HFFc6 (cell line): ENCODE data around the gene JMJD8. TPM values are rescaled to one million over a fixed set of nuclear protein-coding genes. Genes with fewer than 3 reads are reported as not detected.

ENCODE experiments used
- DNase-seq: peaks from one replicate; pipeline ENCODE4 v3.0.0-alpha.2; 2018
- H3K27ac Mint-ChIP-seq: 2 replicates; pipeline ENCODE4 v1.8.0; 2020; ENCODE audit warnings: mild to moderate bottlenecking, mixed read lengths
- H3K27me3 Mint-ChIP-seq: 2 replicates; pipeline ENCODE4 v1.8.0; 2021; ENCODE audit warnings: mild to moderate bottlenecking, moderate library complexity, mixed read lengths; ENCODE audit not compliant: insufficient read depth
- H3K36me3 Mint-ChIP-seq: 2 replicates; pipeline ENCODE4 v1.8.0; 2021; ENCODE audit warnings: low read depth, mixed read lengths
- H3K4me1 Mint-ChIP-seq: 2 replicates; pipeline ENCODE4 v1.8.0; 2020; ENCODE audit warnings: low read depth, mixed read lengths
- H3K4me3 Mint-ChIP-seq: 2 replicates; pipeline ENCODE4 v1.8.0; 2020; ENCODE audit warnings: mild to moderate bottlenecking, moderate library complexity, mixed read lengths
- H3K9me3 Mint-ChIP-seq: 2 replicates; pipeline ENCODE4 v1.8.0; 2020; ENCODE audit warnings: mild to moderate bottlenecking, mixed read lengths
- total RNA-seq, 6 experiments: library from RNA; stranded (reverse); fragmentation: NEBNext Ultra II Directional; extraction: Animal tissue kit (Norgen Biotek cat#: 25700); gene quantifications; 2 replicates in 1 of 6; 3 replicates in 5 of 6; pipeline ENCODE4 v1.2.3, GENCODE V29; 2021
- TF ChIP-seq, protein P1 (sequence below): fragments of 200-600 bp; sonication (generic); IDR thresholded peaks from 2 replicates; pipeline ENCODE4 v1.5.0; 2021; ENCODE audit warnings: antibody characterized with exemption, mild to moderate bottlenecking

JMJD8 gene
- total RNA-seq, 6 experiments from 2014 or later = 7.6 to 10.6 (median 9.3) TPM

DNA sequence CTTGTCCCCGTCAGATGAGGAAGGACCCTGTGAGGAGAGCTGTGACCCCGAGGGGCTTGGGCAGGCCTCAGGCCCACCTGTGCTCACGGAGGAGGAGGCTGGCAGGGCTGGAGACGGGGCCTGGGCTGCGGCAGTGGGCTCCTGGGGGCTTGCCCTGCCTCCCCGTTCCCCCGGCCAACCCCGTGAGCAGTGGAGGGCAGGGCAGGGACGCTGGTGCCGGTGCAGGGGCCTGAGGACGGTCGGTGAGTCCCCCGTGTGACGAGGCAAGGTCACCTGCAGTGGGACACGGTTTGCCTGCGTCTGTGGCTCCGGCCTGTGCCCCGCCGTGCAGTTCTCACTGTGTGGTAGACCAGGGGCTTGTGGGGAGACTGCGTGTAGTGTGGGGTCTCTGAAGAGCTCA is 24.5 kb downstream of the JMJD8 start:
- no peaks in the 10 kb centered on the region for H3K27me3 Mint-ChIP-seq

DNA sequence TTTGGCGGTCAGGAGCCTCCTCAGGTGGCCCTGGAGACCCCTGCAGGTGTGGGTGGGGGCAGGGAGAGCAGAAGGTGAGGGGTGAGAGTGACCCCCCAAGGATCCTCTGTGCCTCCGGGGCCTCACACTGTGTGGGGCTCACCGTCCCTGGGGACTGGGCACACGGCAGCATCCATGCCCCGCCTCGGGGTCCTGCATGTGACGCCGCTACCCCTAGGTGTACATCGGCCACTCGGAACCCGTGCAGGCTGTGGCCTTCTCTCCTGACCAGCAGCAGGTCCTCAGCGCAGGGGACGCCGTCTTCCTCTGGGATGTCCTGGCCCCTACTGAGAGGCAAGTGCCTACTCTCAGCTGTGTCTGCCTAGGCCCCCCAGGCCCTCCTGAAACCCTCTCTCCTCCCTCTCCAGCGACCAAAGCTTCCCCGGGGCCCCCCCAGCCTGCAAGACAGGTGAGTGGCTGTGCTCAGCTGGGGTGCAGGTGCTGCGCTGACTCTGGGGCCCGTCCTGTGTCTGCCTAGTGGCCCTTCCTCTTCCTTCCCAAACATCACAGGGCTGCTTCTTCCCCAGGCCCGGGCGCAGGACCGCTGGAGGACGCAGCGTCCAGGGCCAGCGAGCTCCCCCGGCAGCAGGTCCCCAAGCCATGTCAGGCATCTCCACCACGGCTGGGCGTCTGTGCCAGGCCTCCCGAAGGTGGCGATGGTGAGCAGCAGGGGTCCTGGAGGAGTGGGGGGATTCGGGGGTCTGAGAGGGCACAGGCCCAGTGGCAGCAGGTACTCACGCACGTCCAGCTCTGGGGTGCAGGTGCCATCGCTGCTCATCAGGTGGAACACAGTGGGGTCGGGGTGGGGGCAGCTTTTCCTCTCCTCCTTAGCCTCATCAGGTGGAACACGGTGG is 25.2 kb downstream of the JMJD8 start:
- Mint-ChIP-seq H3K27me3 (no peaks in the 10 kb centered on the region), H3K36me3 (no peaks in the 10 kb centered on the region), H3K27ac (no peak overlapping the region), H3K4me1 (no peaks in the 10 kb centered on the region), H3K4me3 (no peak overlapping the region), H3K9me3 (no peaks in the 10 kb centered on the region)
- TF ChIP-seq, protein P1, sequence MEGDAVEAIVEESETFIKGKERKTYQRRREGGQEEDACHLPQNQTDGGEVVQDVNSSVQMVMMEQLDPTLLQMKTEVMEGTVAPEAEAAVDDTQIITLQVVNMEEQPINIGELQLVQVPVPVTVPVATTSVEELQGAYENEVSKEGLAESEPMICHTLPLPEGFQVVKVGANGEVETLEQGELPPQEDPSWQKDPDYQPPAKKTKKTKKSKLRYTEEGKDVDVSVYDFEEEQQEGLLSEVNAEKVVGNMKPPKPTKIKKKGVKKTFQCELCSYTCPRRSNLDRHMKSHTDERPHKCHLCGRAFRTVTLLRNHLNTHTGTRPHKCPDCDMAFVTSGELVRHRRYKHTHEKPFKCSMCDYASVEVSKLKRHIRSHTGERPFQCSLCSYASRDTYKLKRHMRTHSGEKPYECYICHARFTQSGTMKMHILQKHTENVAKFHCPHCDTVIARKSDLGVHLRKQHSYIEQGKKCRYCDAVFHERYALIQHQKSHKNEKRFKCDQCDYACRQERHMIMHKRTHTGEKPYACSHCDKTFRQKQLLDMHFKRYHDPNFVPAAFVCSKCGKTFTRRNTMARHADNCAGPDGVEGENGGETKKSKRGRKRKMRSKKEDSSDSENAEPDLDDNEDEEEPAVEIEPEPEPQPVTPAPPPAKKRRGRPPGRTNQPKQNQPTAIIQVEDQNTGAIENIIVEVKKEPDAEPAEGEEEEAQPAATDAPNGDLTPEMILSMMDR = peak; percentile 43
- no peak for DNase-seq

More for the DNA sequence above, 24.5 kb downstream of the JMJD8 start:
- no peaks in the 10 kb centered on the region for H3K4me1 Mint-ChIP-seq
- H3K4me3 Mint-ChIP-seq = no peak overlapping the region
- no peak for DNase-seq
- no peaks in the 10 kb centered on the region for H3K9me3 Mint-ChIP-seq
- TF ChIP-seq, protein P1 = no peak
- no peaks in the 10 kb centered on the region for H3K36me3 Mint-ChIP-seq
- no peak overlapping the region for H3K27ac Mint-ChIP-seq

DNA sequence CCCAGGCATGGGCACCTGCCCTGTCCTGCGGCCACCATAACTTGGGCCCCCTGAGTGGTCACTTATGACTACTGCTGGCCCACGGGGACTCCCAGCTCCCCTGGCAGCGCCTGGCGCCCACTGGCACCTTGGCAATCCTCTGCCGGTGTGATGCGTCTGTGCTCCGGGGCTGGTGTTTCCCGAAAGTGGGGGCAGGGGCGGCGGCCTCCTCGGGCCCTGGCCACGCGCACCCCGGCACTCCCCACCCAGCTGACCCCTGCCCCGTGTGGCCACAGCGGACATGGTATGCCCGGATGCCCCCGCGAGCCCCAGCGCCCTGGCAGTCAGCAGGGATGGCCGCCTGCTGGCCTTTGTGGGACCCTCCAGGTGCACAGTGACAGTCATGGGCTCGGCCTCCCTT is 26.6 kb downstream of the JMJD8 start:
- Mint-ChIP-seq H3K9me3 (no peaks in the 10 kb centered on the region), H3K4me3 (no peak overlapping the region), H3K4me1 (no peaks in the 10 kb centered on the region), H3K27me3 (no peaks in the 10 kb centered on the region), H3K36me3 (no peaks in the 10 kb centered on the region), H3K27ac (no peak overlapping the region)
- TF ChIP-seq, protein P1 = no peak
- no peak for DNase-seq

DNA sequence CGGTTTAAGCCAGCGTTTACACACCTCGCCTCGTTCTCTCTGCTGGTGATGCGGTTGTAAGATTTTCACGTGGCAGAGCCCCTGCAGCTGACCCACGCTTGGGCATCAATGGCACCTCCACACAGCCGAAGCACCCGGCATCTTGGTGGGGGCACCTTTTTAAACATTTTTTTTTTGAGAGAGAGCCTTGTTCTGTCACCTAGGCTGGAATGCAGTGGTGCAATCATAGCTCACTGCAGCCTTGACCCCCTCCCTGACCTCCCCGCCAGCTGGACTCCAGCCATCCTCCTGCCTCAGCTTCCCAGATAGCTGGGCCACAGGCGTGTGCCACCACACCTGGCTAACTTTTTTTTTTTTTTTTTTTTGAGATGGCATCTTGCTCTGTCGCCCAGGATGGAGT is 30.1 kb downstream of the JMJD8 start:
- Mint-ChIP-seq H3K27me3 (no peaks in the 10 kb centered on the region), H3K27ac (no peak overlapping the region), H3K4me3 (no peak overlapping the region), H3K36me3 (no peaks in the 10 kb centered on the region), H3K9me3 (no peaks in the 10 kb centered on the region), H3K4me1 (0 out of 2 replicates have a peak, but pooled peaks cover 5% of the 10 kb centered on the region)
- no peak for DNase-seq
- TF ChIP-seq, protein P1 = no peak

DNA sequence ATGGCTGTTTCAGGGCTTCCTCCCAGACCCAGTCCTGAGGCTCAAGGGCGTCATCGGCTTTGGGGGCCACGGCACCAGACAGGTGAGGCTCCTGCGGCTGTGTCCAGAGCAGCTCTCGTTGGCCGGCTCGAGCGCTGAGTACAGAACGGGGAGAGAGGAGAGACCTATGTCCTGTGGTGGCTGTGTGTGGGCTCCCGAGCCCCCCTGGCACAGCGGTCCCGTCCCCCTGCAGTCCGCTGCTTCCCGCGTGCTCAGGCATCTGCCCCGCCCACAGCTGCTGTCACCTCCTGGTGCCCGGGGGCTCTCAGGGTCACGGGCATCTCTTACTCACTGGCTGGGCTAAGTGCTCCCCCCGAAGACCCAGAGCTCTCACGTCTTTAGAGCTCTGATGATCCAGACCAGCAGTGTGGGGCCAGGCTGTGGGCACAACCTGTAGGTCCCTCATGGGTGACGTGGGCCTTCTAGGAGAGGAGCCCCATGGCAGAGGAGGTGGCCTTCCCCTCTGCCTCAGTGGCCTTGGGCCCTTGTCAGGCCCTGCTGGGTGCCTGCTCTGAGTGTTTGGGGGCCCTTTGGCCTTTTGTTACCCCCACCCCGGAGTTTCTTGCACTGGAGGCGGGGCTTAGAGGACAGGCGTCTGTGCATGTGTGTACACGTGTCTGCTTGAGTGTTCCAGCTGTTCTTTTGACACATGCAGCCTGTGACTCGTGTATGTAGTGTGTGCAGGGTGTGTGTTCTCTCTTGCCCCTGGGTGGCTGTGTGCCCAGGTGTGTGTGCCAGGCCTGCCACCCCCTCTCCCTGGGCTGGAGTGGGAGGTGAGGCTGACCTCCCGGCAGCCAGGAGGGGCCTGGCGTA is 31.5 kb downstream of the JMJD8 start:
- no peak for DNase-seq
- Mint-ChIP-seq H3K27ac (no peak overlapping the region), H3K4me1 (0 out of 2 replicates have a peak, but pooled peaks cover 5% of the 10 kb centered on the region), H3K27me3 (peaks cover 2% of the 10 kb centered on the region; the same call in 1 of the 2 replicates), H3K4me3 (no peak overlapping the region), H3K9me3 (no peaks in the 10 kb centered on the region), H3K36me3 (no peaks in the 10 kb centered on the region)
- TF ChIP-seq, protein P1 = no peak
